H1 (cell line): Measurements from ENCODE around the gene SLC7A8. TPM values are rescaled to one million over a fixed set of nuclear protein-coding genes. Genes with fewer than 3 reads are reported as not detected.

ENCODE experiments used
- CTCF ChIA-PET: fragments of 300-600 bp; sonication (Branson Sonifier 250); formaldehyde crosslinking; loops from one replicate; lab custom pipeline; 2021; ENCODE audit not compliant: partially characterized antibody; lab: Charles Lee
- POLR2A ChIA-PET: fragments of 300-600 bp; sonication (Branson Sonifier 250); formaldehyde crosslinking; loops from one replicate; lab custom pipeline; 2021; ENCODE audit warnings: inconsistent platforms; ENCODE audit not compliant: partially characterized antibody; lab: Charles Lee
- DNase-seq, 2 experiments: peaks; one replicate each; pipeline versions ENCODE4 v3.0.0 to v3.0.0-alpha.2; 2010 to 2022; ENCODE audit warnings: low spot score in 2 of 2, low read depth in 1 of 2, mixed read lengths in 1 of 2
- FAIRE-seq: peaks from 2 replicates; lab custom pipeline; 2011; peaks lifted over from hg19 to GRCh38; lab: Jason Lieb, UNC
- H2AFZ ChIP-seq: 2 replicates; pipeline ENCODE4 v1.8.1; 2012; ENCODE audit warnings: low read length, inconsistent platforms
- H2AK5ac ChIP-seq: 2 replicates; pipeline ENCODE4 v1.6.1; 2013; ENCODE audit warnings: low read depth, low read length
- H2BK120ac ChIP-seq: replicated peaks from 2 replicates; pipeline ENCODE3; 2013; ENCODE audit warnings: low read depth, low read length, inconsistent platforms
- H2BK12ac ChIP-seq: 2 replicates; pipeline ENCODE4 v1.6.1; 2013; ENCODE audit warnings: low read depth, low read length
- H2BK15ac ChIP-seq: 2 replicates; pipeline ENCODE4 v1.6.1; 2013; ENCODE audit warnings: low read length
- H2BK20ac ChIP-seq: 2 replicates; pipeline ENCODE4 v1.6.1; 2013; ENCODE audit warnings: low read length
- H2BK5ac ChIP-seq: 2 replicates; pipeline ENCODE4 v1.6.1; 2013; ENCODE audit warnings: low read depth, low read length
- H3K14ac ChIP-seq: 2 replicates; pipeline ENCODE4 v1.6.1; 2013; ENCODE audit warnings: inconsistent platforms; ENCODE audit not compliant: insufficient read length
- H3K18ac ChIP-seq: 2 replicates; pipeline ENCODE4 v1.6.1; 2013; ENCODE audit warnings: low read length; ENCODE audit errors: extremely low read depth
- H3K23ac ChIP-seq: 2 replicates; pipeline ENCODE4 v1.6.1; 2013; ENCODE audit warnings: inconsistent platforms; ENCODE audit not compliant: insufficient read length
- H3K23me2 ChIP-seq: 2 replicates; pipeline ENCODE4 v1.6.1; 2013; ENCODE audit warnings: low read depth, low read length
- H3K27ac ChIP-seq: 2 replicates; pipeline ENCODE4 v1.6.1; 2011; ENCODE audit warnings: low read depth, low read length, inconsistent platforms
- H3K27me3 ChIP-seq, 4 experiments: replicated peaks in 1 of 4; 1 replicate in 1 of 4; 2 replicates in 3 of 4; pipeline versions ENCODE4 v1.6.1 to v1.8.1; 2011 to 2013; ENCODE audit warnings: low read length in 3 of 4, mild to moderate bottlenecking in 3 of 4, inconsistent platforms in 2 of 4, mixed read lengths in 2 of 4, moderate library complexity in 1 of 4; ENCODE audit not compliant: control insufficient read depth in 3 of 4, insufficient read depth in 3 of 4; ENCODE audit errors: extremely low read depth in 1 of 4
- H3K36me3 ChIP-seq, 4 experiments: 2 replicates each; pipeline versions ENCODE4 v1.6.1 to v1.8.1; 2011 to 2013; ENCODE audit warnings: mild to moderate bottlenecking in 4 of 4, low read length in 3 of 4, moderate library complexity in 2 of 4, control low read depth in 1 of 4, inconsistent platforms in 1 of 4; ENCODE audit not compliant: insufficient read depth in 4 of 4, control insufficient read depth in 2 of 4
- H3K4ac ChIP-seq: replicated peaks from 2 replicates; pipeline ENCODE3; 2013; ENCODE audit warnings: low read length, low read depth, mixed read lengths, inconsistent platforms; ENCODE audit not compliant: insufficient read length
- H3K4me1 ChIP-seq, 4 experiments: replicated peaks in 1 of 4; 1 replicate in 1 of 4; 2 replicates in 3 of 4; pipeline versions ENCODE4 v1.6.1 to v1.8.1; 2011 to 2013; ENCODE audit warnings: low read length in 3 of 4, inconsistent platforms in 2 of 4, mixed read lengths in 1 of 4; ENCODE audit not compliant: insufficient read depth in 4 of 4, control insufficient read depth in 3 of 4
- H3K4me2 ChIP-seq, 2 experiments: 2 replicates each; pipeline versions ENCODE4 v1.6.1 to v1.8.1; 2011 to 2013; ENCODE audit warnings: low read depth in 2 of 2, low read length in 2 of 2, control low read depth in 1 of 2, inconsistent platforms in 1 of 2, mild to moderate bottlenecking in 1 of 2; ENCODE audit not compliant: insufficient read depth in 1 of 2
- H3K4me3 ChIP-seq, 4 experiments: fragments of 200-600, 300-600 bp in 1 of 4; sonication (generic), shearing (Covaris generic), sonication (Bioruptor Twin) in 1 of 4; 2 replicates each; pipeline versions ENCODE4 v1.5.1 to v1.8.1; 2011 to 2016; ENCODE audit warnings: low read length in 4 of 4, low read depth in 3 of 4, control low read depth in 2 of 4, inconsistent platforms in 2 of 4, mild to moderate bottlenecking in 2 of 4, mixed read lengths in 1 of 4, moderate library complexity in 1 of 4; ENCODE audit not compliant: insufficient read depth in 2 of 4; ENCODE audit errors: extremely low read depth in 1 of 4
- H3K56ac ChIP-seq: replicated peaks from 2 replicates; pipeline ENCODE3; 2013; ENCODE audit warnings: low read depth, mild to moderate bottlenecking, mixed read lengths, low read length, inconsistent platforms; ENCODE audit not compliant: insufficient read length
- H3K79me1 ChIP-seq: 2 replicates; pipeline ENCODE4 v1.6.1; 2013; ENCODE audit warnings: low read depth, low read length, control low read depth
- H3K79me2 ChIP-seq, 2 experiments: 2 replicates each; pipeline versions ENCODE4 v1.6.1 to v1.8.1; 2012 to 2013; ENCODE audit warnings: low read length in 2 of 2, mild to moderate bottlenecking in 2 of 2, inconsistent platforms in 1 of 2; ENCODE audit not compliant: insufficient read depth in 2 of 2, control insufficient read depth in 1 of 2
- H3K9ac ChIP-seq, 4 experiments: replicated peaks in 1 of 4; 1 replicate in 1 of 4; 2 replicates in 3 of 4; pipeline versions ENCODE4 v1.6.1 to v1.8.1; 2011 to 2013; ENCODE audit warnings: low read depth in 3 of 4, low read length in 3 of 4, control low read depth in 2 of 4, mild to moderate bottlenecking in 2 of 4, moderate library complexity in 2 of 4, inconsistent platforms in 1 of 4; ENCODE audit errors: extremely low read depth in 1 of 4
- H3K9me3 ChIP-seq, 2 experiments: 2 replicates each; pipeline versions ENCODE4 v1.6.1 to v1.8.1; 2012 to 2013; ENCODE audit warnings: mild to moderate bottlenecking in 2 of 2, moderate library complexity in 2 of 2, control low read depth in 1 of 2, inconsistent platforms in 1 of 2, low read depth in 1 of 2, low read length in 1 of 2, mixed read lengths in 1 of 2; ENCODE audit not compliant: insufficient read depth in 2 of 2
- H4K20me1 ChIP-seq, 2 experiments: replicated peaks in 1 of 2; 2 replicates each; pipeline versions ENCODE3 to v1.8.1; 2011 to 2013; ENCODE audit warnings: inconsistent platforms in 2 of 2, low read length in 2 of 2, mild to moderate bottlenecking in 1 of 2; ENCODE audit not compliant: insufficient read depth in 2 of 2, control insufficient read depth in 1 of 2
- H4K5ac ChIP-seq: 2 replicates; pipeline ENCODE4 v1.6.1; 2013; ENCODE audit warnings: low read length, low read depth, mixed read lengths, inconsistent platforms; ENCODE audit not compliant: insufficient read length
- H4K8ac ChIP-seq: 2 replicates; pipeline ENCODE4 v1.8.0; 2013; ENCODE audit warnings: mild to moderate bottlenecking, moderate library complexity, low read length, inconsistent platforms; ENCODE audit not compliant: insufficient read depth; ENCODE audit errors: extremely low read depth
- H4K91ac ChIP-seq: replicated peaks from 2 replicates; pipeline ENCODE3; 2013; ENCODE audit warnings: low read length, mixed read lengths, inconsistent platforms; ENCODE audit not compliant: insufficient read length
- ATF3 ChIP-seq: IDR thresholded peaks from 2 replicates; pipeline ENCODE4 v1.6.1; 2011; ENCODE audit warnings: low read depth, mild to moderate bottlenecking, low read length; ENCODE audit not compliant: insufficient read depth
- BACH1 ChIP-seq: IDR thresholded peaks from 2 replicates; pipeline ENCODE4 v1.6.1; 2012; ENCODE audit warnings: low read length, improper control_type of control experiment
- CEBPB ChIP-seq: IDR thresholded peaks from 2 replicates; pipeline ENCODE4 v1.6.1; 2012; ENCODE audit warnings: low read depth, low read length
- EP300 ChIP-seq, 2 experiments: IDR thresholded peaks; 1 replicate in 1 of 2; 2 replicates in 1 of 2; pipeline ENCODE4 v1.6.1; 2011 to 2012; ENCODE audit warnings: low read depth in 2 of 2, low read length in 2 of 2, mild to moderate bottlenecking in 2 of 2, borderline replicate concordance in 1 of 2, inconsistent platforms in 1 of 2, moderate library complexity in 1 of 2
- EZH2 ChIP-seq: fragments of 200-600 bp; sonication (generic); IDR thresholded peaks from 2 replicates; pipeline ENCODE4 v1.7.1; 2012; ENCODE audit warnings: low read depth, mild to moderate bottlenecking, moderate library complexity, low read length, inconsistent platforms; ENCODE audit not compliant: severe bottlenecking
- HDAC2 ChIP-seq, 2 experiments: fragments of 300-600 bp in 1 of 2; sonication (generic) in 1 of 2; IDR thresholded peaks; 2 replicates each; pipeline ENCODE4 v1.6.1; 2011 to 2012; ENCODE audit warnings: low read depth in 2 of 2, low read length in 2 of 2, mild to moderate bottlenecking in 2 of 2, moderate library complexity in 2 of 2, borderline replicate concordance in 1 of 2, inconsistent platforms in 1 of 2
- KDM1A ChIP-seq: fragments of 200-600, 300-600 bp; sonication (generic); IDR thresholded peaks from 2 replicates; pipeline ENCODE4 v1.7.1; 2016; ENCODE audit warnings: mild to moderate bottlenecking, low read length, borderline replicate concordance
- NRF1 ChIP-seq: IDR thresholded peaks from 2 replicates; pipeline ENCODE4 v1.6.1; 2011; ENCODE audit warnings: mild to moderate bottlenecking, low read depth, low read length, improper control_type of control experiment
- SIRT6 ChIP-seq: IDR thresholded peaks from one replicate; pipeline ENCODE4 v1.7.1; 2012; ENCODE audit warnings: low read length, inconsistent platforms
- SUZ12 ChIP-seq: fragments of 200-600 bp; sonication (generic); IDR thresholded peaks from 2 replicates; pipeline ENCODE4 v1.6.1; 2012; ENCODE audit warnings: mild to moderate bottlenecking, inconsistent platforms, low read length, moderate library complexity, mixed read lengths
- TAF1 ChIP-seq: IDR thresholded peaks from 2 replicates; pipeline ENCODE4 v1.6.1; 2011; ENCODE audit warnings: mild to moderate bottlenecking, low read depth, low read length
- WGBS, 2 experiments: shearing (Covaris generic) in 1 of 2; methylation state at CpG; one replicate each; pipeline versions ENCODE4 v1.1.6 to v1.1.7; 2013 to 2015; ENCODE audit warnings: low lambda C conversion rate in 2 of 2, mixed read lengths in 2 of 2, inconsistent platforms in 1 of 2, low coverage in 1 of 2, missing lambda C conversion rate in 1 of 2; ENCODE audit not compliant: insufficient replicate concordance in 2 of 2, insufficient coverage in 1 of 2, insufficient read length in 1 of 2; ENCODE audit errors: extremely low coverage in 1 of 2, missing lambda C conversion rate in 1 of 2; 5-methylcytosine and 5-hydroxymethylcytosine counted together
- polyA plus RNA-seq, 7 experiments: library from polyadenylated mRNA; depleted of rRNA in 3 of 7; stranded (reverse) in 5 of 7; unstranded in 2 of 7; fragments of >200 nt in 5 of 7; fragments of 200-250 nt in 2 of 7; gene quantifications; 1 replicate in 5 of 7; 2 replicates in 1 of 7; 4 replicates in 1 of 7; pipeline versions ENCODE4 v1.2.1 to v1.2.3, GENCODE V29; 2011 to 2013; ENCODE audit warnings: missing spikeins in 2 of 7, mixed read lengths in 2 of 7
- total RNA-seq: library from RNA; stranded (reverse); fragmentation: NEBNext Ultra II Directional; extraction: Animal tissue kit (Norgen Biotek cat#: 25700); gene quantifications from 2 replicates; pipeline ENCODE4 v1.2.1, GENCODE V29; 2021

The SLC7A8 gene
- total and polyA plus RNA-seq, 2 of the 8 experiments (the other 6 are each of a cell fraction or from before 2014, with no cell fraction given): 182 to 204 TPM

GRCh38 chr14:23110579-23111365 is 72.7 kb downstream of the SLC7A8 start:
- Histone ChIP-seq H3K4me2 (no peak overlapping the region), H3K27me3 (peaks cover 0 to 3% (median 0%) of the 10 kb centered on the region in 4 experiments; a peak in 2 of 7 replicates), H3K9me3 (peaks cover 3 to 4% of the 10 kb centered on the region in 2 experiments; a peak in 2 of 4 replicates), H2BK20ac (no peak overlapping the region), H3K23me2 (no peaks in the 10 kb centered on the region; the same call in 1 of the 2 replicates), H3K23ac (no peak overlapping the region), H3K18ac (no peak overlapping the region), H3K14ac (no peak overlapping the region), H2AK5ac (no peak overlapping the region), H2BK120ac (no peak overlapping the region), H2BK12ac (no peak overlapping the region), H3K79me2 (no peaks in the 10 kb centered on the region), H3K4ac (no peak overlapping the region), H3K9ac (no peak overlapping the region; a peak in 1 of 7 replicates), H2BK5ac (no peak overlapping the region), H2BK15ac (no peak overlapping the region), H3K56ac (no peak overlapping the region), H3K27ac (no peak overlapping the region), H4K8ac (no peak overlapping the region), H2AFZ (no peak overlapping the region), H4K20me1 (no peaks in the 10 kb centered on the region), H3K36me3 (no peaks in the 10 kb centered on the region), H4K5ac (no peak overlapping the region), H3K4me1 (peaks cover 4 to 18% (median 9%) of the 10 kb centered on the region in 4 experiments), H3K4me3 (no peak overlapping the region), H4K91ac (no peak overlapping the region), H3K79me1 (no peaks in the 10 kb centered on the region)
- POLR2A ChIA-PET: interaction anchor here (1.1 to 3.1 kb wide), 3 partner anchors 9 to 39 kb away, joined by 3 to 13 read pairs (median 10); partner anchors contain the start of genes ACIN1 and C14orf119
- DNase-seq (no peak), FAIRE-seq (no peak)
- 87 to 100% methylated on average over 2 to 5 of the region's 5 CpGs for WGBS, 2 experiments
- CTCF ChIA-PET: interaction anchor here (0.6 to 3.7 kb wide), 9 partner anchors 9 to 91 kb away, joined by 3 to 22 read pairs (median 12); partner anchors contain the start of genes ACIN1, C14orf119 and CEBPE
- TF ChIP-seq EP300 (IDR thresholded peaks at IDR 0.05; ENCODE audit: borderline replicate concordance in 1 of 2, low read depth in 2 of 2, low read length in 2 of 2) (no peak), HDAC2 (IDR thresholded peaks at IDR 0.05; ENCODE audit: borderline replicate concordance in 1 of 2, low read depth in 2 of 2, low read length in 2 of 2) (no peak), NRF1 (no peak), BACH1 (no peak), ATF3 (no peak), EZH2 (no peak), TAF1 (no peak), CEBPB (no peak), KDM1A (no peak), SIRT6 (no peak), SUZ12 (no peak)
